Activated CD4-positive, alpha-beta T cell treated with anti-CD3 and anti-CD28 coated beads for 1 hour (primary cell): ENCODE results near the gene GNLY.

Source experiments
- DNase-seq: peaks from one replicate; pipeline ENCODE4 v3.0.0-alpha.2; 2020

The GNLY gene

GRCh38 chr2:85748039-85748734, 54.0 kb downstream of the GNLY start:
- DNase-seq: no peak
